HepG2 (cell line): ENCODE data around the gene WIPF2. TPM values are rescaled to one million over a fixed set of nuclear protein-coding genes. Genes with fewer than 3 reads are reported as not detected.

ENCODE experiments used
- BCL3 ChIP-seq: sonication (generic); formaldehyde crosslinking; IDR thresholded peaks from 2 replicates; pipeline ENCODE4 v1.5.1; 2020; ENCODE audit warnings: mild to moderate bottlenecking, missing genetic modification reagents, moderate library complexity
- CHD4 ChIP-seq: fragments of 200-600 bp; sonication (generic); IDR thresholded peaks from 2 replicates; pipeline ENCODE4 v1.7.0; 2017; ENCODE audit warnings: mild to moderate bottlenecking, low read length, borderline replicate concordance
- DRAP1 ChIP-seq: IDR thresholded peaks from 2 replicates; pipeline ENCODE4 v1.6.1; 2016; ENCODE audit warnings: missing genetic modification reagents, missing compliant biosample characterization
- HMGXB4 ChIP-seq, 2 experiments: sonication (generic) in 1 of 2; formaldehyde crosslinking in 1 of 2; IDR thresholded peaks; 2 replicates each; pipeline versions ENCODE4 v1.4.0 to v1.6.1; 2018 to 2020; ENCODE audit warnings: missing genetic modification reagents in 2 of 2, borderline replicate concordance in 1 of 2, low read depth in 1 of 2, mild to moderate bottlenecking in 1 of 2, missing biosample characterization in 1 of 2
- SMAD3 ChIP-seq: sonication (generic); formaldehyde crosslinking; IDR thresholded peaks from 2 replicates; pipeline ENCODE4 v1.4.0; 2020; ENCODE audit warnings: missing genetic modification reagents
- TCF7L2 ChIP-seq: IDR thresholded peaks from 2 replicates; pipeline ENCODE4 v1.6.1; 2011; ENCODE audit warnings: mild to moderate bottlenecking, low read depth, low read length, moderate library complexity
- THAP11 ChIP-seq: IDR thresholded peaks from 2 replicates; pipeline ENCODE4 v1.6.1; 2016; ENCODE audit warnings: missing biosample characterization, missing genetic modification reagents
- ZBTB3 ChIP-seq: sonication (generic); formaldehyde crosslinking; IDR thresholded peaks from 2 replicates; pipeline ENCODE4 v1.4.0; 2020; ENCODE audit warnings: low read depth, mild to moderate bottlenecking, moderate library complexity, missing genetic modification reagents, borderline replicate concordance
- ZFP90 ChIP-seq: sonication (generic); formaldehyde crosslinking; IDR thresholded peaks from 2 replicates; pipeline ENCODE4 v1.8.0; 2022; ENCODE audit warnings: missing genetic modification reagents, mild to moderate bottlenecking, inconsistent platforms, borderline replicate concordance
- ZNF234 ChIP-seq: sonication (generic); formaldehyde crosslinking; conservative IDR thresholded peaks from 2 replicates; pipeline ENCODE4 v1.5.1; 2020; ENCODE audit warnings: mild to moderate bottlenecking, missing genetic modification reagents
- ZNF333 ChIP-seq: sonication (generic); formaldehyde crosslinking; IDR thresholded peaks from 2 replicates; pipeline ENCODE4 v1.4.0; 2020; ENCODE audit warnings: mild to moderate bottlenecking, missing genetic modification reagents, borderline replicate concordance
- ZNF512 ChIP-seq: sonication (generic); formaldehyde crosslinking; IDR thresholded peaks from 2 replicates; pipeline ENCODE4 v1.4.0; 2020; ENCODE audit warnings: mild to moderate bottlenecking, missing genetic modification reagents
- ZNF543 ChIP-seq: sonication (generic); formaldehyde crosslinking; IDR thresholded peaks from 2 replicates; pipeline ENCODE4 v1.4.0; 2020; ENCODE audit warnings: mild to moderate bottlenecking, missing genetic modification reagents
- ZSCAN21 ChIP-seq: sonication (generic); formaldehyde crosslinking; IDR thresholded peaks from 2 replicates; pipeline ENCODE4 v1.8.0; 2022; ENCODE audit warnings: mild to moderate bottlenecking, missing genetic modification reagents, moderate library complexity, borderline replicate concordance
- ZSCAN5A ChIP-seq: sonication (generic); formaldehyde crosslinking; IDR thresholded peaks from 2 replicates; pipeline ENCODE4 v1.8.0; 2022; ENCODE audit warnings: mild to moderate bottlenecking, missing genetic modification reagents, borderline replicate concordance
- polyA plus RNA-seq, 8 experiments: library from polyadenylated mRNA; depleted of rRNA in 3 of 8; stranded (reverse) in 7 of 8; unstranded in 1 of 8; fragments of >200 nt; fragmentation: Illumina TruSeq in 4 of 8; extraction: Trizol in 4 of 8; gene quantifications; 2 replicates each; pipeline versions ENCODE4 v1.2.1 to v1.2.3, GENCODE V29; 2011 to 2016; ENCODE audit warnings: low read depth in 4 of 8, missing spikeins in 1 of 8, mixed read lengths in 1 of 8; ENCODE audit not compliant: insufficient read depth in 1 of 8
- total RNA-seq, 5 experiments: library from RNA; depleted of rRNA; stranded (reverse); fragments of >200 nt; fragmentation: Illumina TruSeq; extraction: Trizol; gene quantifications; 2 replicates each; pipeline ENCODE4 v1.2.3, GENCODE V29; 2016; ENCODE audit warnings: low read depth in 1 of 5

WIPF2 gene
- total and polyA plus RNA-seq, 2 of the 13 experiments (the other 11 are each of a cell fraction or from before 2014, with no cell fraction given): 7.2 to 10.8 TPM

- TF ChIP-seq ZSCAN5A (CRISPR knock-in tag) (no peak), TCF7L2 (no peak), ZBTB3 (CRISPR knock-in tag) (no peak; the same call in 1 of the 2 replicates), ZNF512 (CRISPR knock-in tag) (no peak; the same call in 1 of the 2 replicates), DRAP1 (CRISPR knock-in tag) (peak; percentile 97), ZSCAN21 (CRISPR knock-in tag) (no peak; the same call in 1 of the 2 replicates), CHD4 (peak; percentile 63; the same call in 1 of the 2 replicates), ZNF543 (CRISPR knock-in tag) (peak; percentile 83; the same call in 1 of the 2 replicates), ZNF333 (CRISPR knock-in tag) (peak; percentile 50; the same call in 1 of the 2 replicates), HMGXB4 (CRISPR knock-in tag; IDR thresholded peaks at IDR 0.05; ENCODE audit: borderline replicate concordance in 1 of 2, low read depth in 1 of 2) (peak; percentile 74 to 86; a peak in 3 of 4 replicates), ZFP90 (CRISPR knock-in tag) (no peak; the same call in 1 of the 2 replicates), BCL3 (CRISPR knock-in tag) (peak; percentile 81; the same call in 1 of the 2 replicates), THAP11 (peak; percentile 67), SMAD3 (CRISPR knock-in tag) (peak; percentile 77; the same call in 1 of the 2 replicates), ZNF234 (CRISPR knock-in tag) (peak; percentile 72; the same call in 1 of the 2 replicates)
Observed at GRCh38 chr17:40317880-40318829, 99.1 kb downstream of the WIPF2 start (continued).
